ENCODE results near the gene CCDC83. TPM values are rescaled to one million over a fixed set of nuclear protein-coding genes. Genes with fewer than 3 reads are reported as not detected.
"Not testable (repeated sequence)": the region's sequence is repeated elsewhere in the genome, so short reads cannot be mapped to it uniquely, and the experiment has no call there.

The CCDC83 gene
- total RNA-seq, 1 donor from 2014 or later, result not detected

- no peak for DNase-seq (ENCODE audit: low spot score)
Observed at GRCh38 chr11:85835729-85836128, 19.5 kb upstream of the CCDC83 start.

GRCh38 chr11:85840932-85841331, 14.3 kb upstream of the CCDC83 start:
- not testable (repeated sequence) for DNase-seq (ENCODE audit: low spot score)

GRCh38 chr11:85843929-85844328, 11.3 kb upstream of the CCDC83 start:
- DNase-seq (ENCODE audit: low spot score), result no peak

GRCh38 chr11:85844439-85845123, 10.6 kb upstream of the CCDC83 start:
- DNase-seq (ENCODE audit: low spot score), result peak; percentile 40

- DNase-seq (ENCODE audit: low spot score), result no peak
Observed at GRCh38 chr11:85845124-85845631, 10.0 kb upstream of the CCDC83 start.

DNA sequence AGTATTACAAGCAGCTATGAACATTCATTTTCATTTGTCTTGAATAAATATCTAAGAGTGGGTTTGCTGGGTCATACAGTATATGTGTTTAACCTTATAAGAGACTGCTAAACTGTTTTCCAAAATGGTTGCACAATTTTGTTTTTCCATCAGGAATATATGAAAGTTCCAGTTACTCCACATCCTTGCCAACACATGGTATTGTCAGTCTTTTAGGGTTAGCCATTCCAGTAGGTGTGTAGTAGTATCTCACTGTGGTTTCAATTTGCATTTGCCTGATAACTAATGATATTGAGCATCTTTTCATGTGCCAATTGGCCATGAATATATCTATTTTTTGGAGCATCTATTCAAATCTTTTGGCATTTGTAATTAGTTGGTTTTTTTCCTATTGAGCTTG, 7.7 kb upstream of the CCDC83 start:
- DNase-seq (ENCODE audit: low spot score), result no peak

DNA sequence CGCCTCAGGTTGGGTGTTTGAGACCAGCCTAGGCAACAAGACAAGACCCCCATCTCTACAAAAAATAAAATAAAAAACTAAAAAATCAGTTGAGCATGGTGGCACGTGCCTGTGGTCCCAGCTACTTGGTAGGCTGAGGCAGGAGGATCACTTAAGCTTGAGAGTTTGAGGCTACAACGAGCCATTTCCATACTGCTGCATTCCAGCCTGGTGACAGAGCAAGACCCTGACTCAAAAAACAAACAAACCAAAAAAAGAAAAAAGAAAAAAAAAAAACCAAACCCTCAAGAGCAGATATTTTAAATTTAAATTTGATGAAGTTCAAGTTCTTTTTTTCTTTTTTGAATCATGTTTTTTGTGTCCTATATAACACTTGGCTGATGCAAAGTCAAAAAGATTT, 7.2 kb upstream of the CCDC83 start:
- DNase-seq (ENCODE audit: low spot score), result no peak

- DNase-seq (ENCODE audit: low spot score), result no peak
Observed at GRCh38 chr11:85848556-85848955, 6.6 kb upstream of the CCDC83 start.

DNA sequence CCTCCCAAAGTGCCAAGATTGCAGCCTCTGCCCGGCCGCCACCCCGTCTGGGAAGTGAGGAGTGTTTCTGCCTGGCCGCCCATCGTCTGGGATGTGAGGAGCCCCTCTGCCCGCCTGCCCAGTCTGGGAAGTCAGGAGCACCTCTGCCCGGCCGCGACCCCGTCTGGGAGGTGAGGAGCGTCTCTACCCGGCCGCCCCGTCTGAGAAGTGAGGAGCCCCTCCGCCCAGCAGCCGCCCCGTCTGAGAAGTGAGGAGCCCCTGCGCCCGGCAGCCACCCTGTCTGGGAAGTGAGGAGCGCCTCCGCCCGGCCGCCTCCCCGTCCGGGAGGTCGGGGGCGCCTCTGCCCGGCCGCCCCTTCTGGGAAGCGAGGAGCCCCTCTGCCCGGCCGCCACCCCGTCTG, 2.4 kb upstream of the CCDC83 start:
- not testable (repeated sequence) for DNase-seq (ENCODE audit: low spot score)

GRCh38 chr11:85853541-85853940, 1.6 kb upstream of the CCDC83 start:
- DNase-seq (ENCODE audit: low spot score), result not testable (repeated sequence)

DNA sequence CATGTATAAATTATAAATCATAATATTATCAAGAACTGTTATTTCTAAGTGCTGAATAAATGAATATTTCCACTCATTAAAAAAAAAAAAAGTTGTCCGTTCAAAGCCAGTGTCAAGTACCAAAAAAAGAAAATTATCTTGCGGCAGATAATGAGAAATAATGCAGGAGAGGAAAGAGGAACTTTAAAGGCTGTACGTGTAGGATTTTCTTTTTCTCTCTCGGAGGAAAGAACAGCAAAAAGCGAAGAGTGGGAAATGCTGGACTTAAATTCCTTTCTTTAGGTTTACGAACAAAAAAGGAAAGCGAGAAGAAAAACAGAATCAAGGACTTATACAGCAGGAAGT, 999 bp upstream of the CCDC83 start:
- DNase-seq (ENCODE audit: low spot score), result no peak

DNA sequence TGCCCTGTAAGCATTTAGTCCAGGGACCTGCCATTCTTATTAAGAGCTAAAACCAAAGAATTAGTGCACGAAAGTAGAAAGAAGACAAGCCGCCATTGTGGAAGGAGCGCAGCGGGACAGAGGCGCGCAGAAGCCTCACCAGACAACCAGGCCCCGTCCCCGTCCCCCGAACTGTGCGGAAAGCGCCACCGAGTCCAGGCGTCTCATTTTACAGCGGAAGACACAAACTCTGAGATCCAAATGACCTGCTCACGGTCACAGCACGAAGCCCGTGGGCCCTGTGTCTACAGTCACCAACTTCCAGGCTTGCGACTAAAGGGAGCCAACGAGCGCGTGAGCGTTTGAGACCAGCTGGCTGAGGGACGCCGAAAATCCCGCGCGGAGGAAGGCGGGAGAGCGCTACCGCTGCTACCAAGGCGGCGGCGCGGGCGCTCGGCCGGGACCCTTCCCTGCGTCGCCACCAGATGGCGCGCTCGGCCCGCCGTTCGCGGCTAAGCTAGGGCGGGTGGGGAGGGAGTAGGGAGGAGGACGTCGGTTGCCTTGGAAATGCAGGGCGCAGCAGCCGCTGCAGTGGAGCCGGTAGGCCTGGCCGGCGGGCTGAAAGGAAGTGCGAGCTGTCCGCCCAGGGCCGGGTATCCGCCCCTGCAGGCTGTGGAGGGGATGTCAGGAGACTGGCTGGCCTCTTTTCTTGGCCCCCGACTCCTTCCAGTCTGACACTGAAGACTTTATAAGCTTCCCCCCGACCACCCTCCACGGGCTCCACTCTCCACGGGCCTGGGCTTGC, 434 bp upstream of the CCDC83 start:
- peak; percentile 94 for DNase-seq (ENCODE audit: low spot score)

- no peak for DNase-seq (ENCODE audit: low spot score)
Observed at GRCh38 chr11:85857098-85857497, 1.9 kb downstream of the CCDC83 start.

DNA sequence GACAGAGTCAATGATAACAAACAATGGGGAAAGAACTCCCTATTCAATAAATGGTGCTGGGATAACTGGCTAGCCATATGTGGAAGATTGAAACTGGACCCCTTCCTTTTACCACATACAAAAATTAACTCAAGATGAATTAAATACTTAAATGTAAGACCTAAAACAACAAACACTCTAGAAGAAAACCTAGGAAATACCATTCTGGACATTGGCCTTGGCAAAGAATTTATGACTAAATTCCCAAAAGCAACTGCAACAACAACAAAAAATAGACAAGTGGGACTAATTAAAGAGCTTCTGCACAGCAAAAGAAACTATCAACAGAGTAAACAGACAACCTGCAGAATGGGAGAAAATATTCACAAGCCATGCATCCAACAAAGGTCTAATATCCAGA, 4.4 kb downstream of the CCDC83 start:
- DNase-seq (ENCODE audit: low spot score), result not testable (repeated sequence)

GRCh38 chr11:85863855-85864254, 8.7 kb downstream of the CCDC83 start:
- no peak for DNase-seq (ENCODE audit: low spot score)

DNA sequence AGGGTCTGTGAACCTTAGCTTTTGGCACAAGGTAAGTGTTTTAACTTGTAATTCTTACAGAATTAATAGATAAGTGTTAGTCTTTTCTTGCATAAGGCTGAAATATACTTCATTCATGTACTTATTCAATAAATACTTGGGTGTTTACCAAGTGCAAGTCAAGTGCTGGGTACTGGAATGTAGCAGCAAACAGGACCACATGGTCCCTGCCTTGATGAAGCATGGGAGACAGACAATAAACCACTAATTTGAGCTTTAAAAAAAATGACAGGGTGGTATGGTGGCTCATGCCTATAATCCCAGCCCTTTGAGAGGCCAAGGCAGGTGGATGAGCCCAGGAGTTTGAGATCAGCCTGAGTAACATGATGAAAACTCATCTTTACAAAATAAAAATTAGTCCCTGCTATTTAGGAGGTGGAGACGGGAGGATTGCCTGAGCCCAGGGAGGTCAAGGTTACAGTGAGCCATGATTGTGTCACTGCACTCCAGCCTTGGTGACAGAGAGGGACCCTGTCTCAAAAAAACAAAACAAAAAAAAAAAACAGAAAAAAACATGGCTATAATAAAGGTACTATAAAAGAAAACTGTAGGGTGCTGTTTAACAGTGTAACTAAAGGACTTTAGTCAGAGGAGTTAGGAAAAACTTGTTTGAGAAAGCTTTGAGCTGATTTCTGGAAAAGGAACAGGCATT, 11.1 kb downstream of the CCDC83 start:
- DNase-seq (ENCODE audit: low spot score), result no peak

DNA sequence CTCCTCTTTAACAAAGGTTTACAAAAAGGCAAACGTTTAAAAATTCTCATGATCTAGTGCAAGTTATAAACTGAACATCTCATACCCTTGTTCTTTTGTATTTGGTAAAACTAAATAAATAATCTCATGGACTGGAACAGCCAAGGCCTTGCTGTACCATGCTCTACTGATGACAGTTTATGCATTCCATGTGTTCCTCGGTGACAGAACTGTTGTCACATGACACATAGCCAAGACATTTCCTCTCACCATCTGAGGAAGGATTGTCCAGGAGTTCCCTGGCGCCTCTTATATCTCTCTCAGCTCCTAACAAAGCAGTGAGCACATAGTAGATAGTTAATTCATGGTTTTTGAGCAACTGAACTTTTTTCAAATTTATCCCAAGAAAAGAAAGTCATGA, 12.6 kb downstream of the CCDC83 start:
- DNase-seq (ENCODE audit: low spot score), result no peak

DNA sequence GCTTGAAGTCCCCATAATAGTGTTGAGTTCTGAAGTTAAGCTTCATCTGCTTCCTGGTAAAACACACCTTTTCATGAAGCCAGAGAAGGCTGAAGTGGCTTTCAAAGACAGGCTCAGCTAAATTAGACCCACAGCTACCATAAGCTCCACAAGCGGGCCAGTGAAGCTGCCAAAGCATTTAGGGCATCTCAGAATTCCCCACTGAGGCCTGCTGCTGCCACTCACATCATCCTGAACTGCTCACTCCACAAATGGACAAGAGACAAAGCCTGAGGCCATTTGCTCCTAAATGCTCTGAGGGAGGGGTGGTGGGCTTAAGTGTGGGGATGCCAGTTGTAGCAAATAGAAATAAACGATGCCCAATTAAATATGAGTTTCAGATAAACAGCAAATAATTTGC, 14.6 kb downstream of the CCDC83 start:
- DNase-seq (ENCODE audit: low spot score), result no peak

- no peak for DNase-seq (ENCODE audit: low spot score)
Observed at GRCh38 chr11:85874265-85874664, 19.1 kb downstream of the CCDC83 start.

GRCh38 chr11:85875505-85875904, 20.3 kb downstream of the CCDC83 start:
- DNase-seq (ENCODE audit: low spot score), result no peak

- DNase-seq (ENCODE audit: low spot score), result no peak
Observed at GRCh38 chr11:85884581-85885021, 29.4 kb downstream of the CCDC83 start.

All from mucosa of gallbladder (tissue), 1 donor.